HG02938 (cell line): Measurements from ENCODE around the gene ANKK1.

Source experiments
- ATAC-seq: cut with Tn5 transposase; IDR thresholded peaks from one replicate; pipeline ENCODE4 v1.9.1; 2021; ENCODE audit warnings: mild to moderate bottlenecking, moderate library complexity; ENCODE audit not compliant: unreplicated experiment

ANKK1 gene

DNA sequence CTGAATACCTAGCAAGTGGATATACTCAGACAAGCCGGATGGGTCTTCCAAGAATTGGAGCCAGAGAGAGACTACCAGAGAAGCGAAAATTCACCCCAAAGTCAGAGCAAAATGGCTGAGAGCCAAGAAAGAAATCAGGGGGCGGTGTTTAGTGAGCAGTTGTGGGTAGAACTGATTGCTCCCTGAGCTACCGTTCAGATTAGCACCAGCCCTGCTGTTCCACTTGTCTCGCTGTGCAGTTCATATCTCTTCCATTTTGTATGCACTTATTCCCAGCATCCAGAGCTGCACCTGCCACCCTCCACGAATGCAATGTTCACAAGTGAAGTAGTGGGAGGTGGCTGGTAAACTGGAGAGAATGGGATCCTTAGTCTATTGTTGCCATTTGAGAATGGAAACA is 62.2 kb downstream of the ANKK1 start:
- ATAC-seq: no peak
